B cell (primary cell): Measurements from ENCODE around the gene TMEM14C. TPM values are rescaled to one million over a fixed set of nuclear protein-coding genes. Genes with fewer than 3 reads are reported as not detected.
"Not testable (repeated sequence)": the region's sequence is repeated elsewhere in the genome, so short reads cannot be mapped to it uniquely, and the experiment has no call there.

ENCODE experiments used
- ATAC-seq: fragments of 200-7000 bp; cut with Tn5 transposase; one replicate; pipeline ENCODE4 v1.10.0; 2021; ENCODE audit warnings: low read depth, mild to moderate bottlenecking, moderate number of reproducible peaks, moderate library complexity
- CTCF ChIA-PET: fragments of 350-600 bp; sonication (Branson Sonifier 250); formaldehyde crosslinking; loops from one replicate; lab custom pipeline; 2021; ENCODE audit warnings: antibody characterized with exemption, inconsistent platforms; lab: Charles Lee
- POLR2A ChIA-PET: fragments of 350-600 bp; sonication (Branson Sonifier 250); formaldehyde crosslinking; loops from one replicate; lab custom pipeline; 2021; ENCODE audit warnings: antibody characterized with exemption; lab: Charles Lee
- DNase-seq: peaks from one replicate; pipeline ENCODE4 v3.0.0; 2013
- H2AFZ ChIP-seq: 2 replicates; pipeline ENCODE4 v1.6.1; 2012; ENCODE audit warnings: mild to moderate bottlenecking, low read depth, low read length; ENCODE audit not compliant: insufficient read depth, poor library complexity, severe bottlenecking
- H3K27ac ChIP-seq, 2 donors: 1 replicate in 1 of 2; 2 replicates in 1 of 2; pipeline ENCODE4 v1.5.1; 2012 to 2013; ENCODE audit warnings: low read length in 2 of 2, mild to moderate bottlenecking in 2 of 2, moderate library complexity in 1 of 2
- H3K27me3 ChIP-seq, 4 experiments: fragments of 200-600 bp in 1 of 4; sonication (generic) in 1 of 4; replicated peaks in 1 of 4; 1 replicate in 2 of 4; 2 replicates in 2 of 4; pipeline versions ENCODE4 v1.6.1 to v1.7.0; 2013 to 2016; ENCODE audit warnings: low read length in 3 of 4, mild to moderate bottlenecking in 2 of 4, mixed read lengths in 1 of 4, moderate library complexity in 1 of 4; ENCODE audit not compliant: insufficient read depth in 4 of 4, control insufficient read depth in 3 of 4; ENCODE audit errors: control extremely low read depth in 1 of 4
- H3K36me3 ChIP-seq, 2 experiments: replicated peaks in 1 of 2; 1 replicate in 1 of 2; 2 replicates in 1 of 2; pipeline versions ENCODE4 v1.6.1 to v1.7.1; 2013; ENCODE audit warnings: low read length in 1 of 2; ENCODE audit not compliant: insufficient read depth in 2 of 2, control insufficient read depth in 1 of 2; ENCODE audit errors: control extremely low read depth in 1 of 2, extremely low read depth in 1 of 2
- H3K4me1 ChIP-seq, 2 donors: fragments of 200-600 bp in 1 of 2; sonication (generic) in 1 of 2; 1 replicate in 1 of 2; 2 replicates in 1 of 2; pipeline versions ENCODE4 v1.5.1 to v1.6.1; 2013 to 2017; ENCODE audit warnings: low read length in 2 of 2; ENCODE audit not compliant: control insufficient read depth in 2 of 2, insufficient read depth in 2 of 2
- H3K4me2 ChIP-seq: replicated peaks from 2 replicates; pipeline ENCODE3; 2012; ENCODE audit warnings: mild to moderate bottlenecking, low read depth, low read length; ENCODE audit not compliant: poor library complexity, severe bottlenecking
- H3K4me3 ChIP-seq, 5 experiments: fragments of 200-600 bp in 1 of 5; sonication (generic) in 1 of 5; 1 replicate in 3 of 5; 2 replicates in 2 of 5; pipeline versions ENCODE4 v1.5.1 to v1.7.0; 2011 to 2016; ENCODE audit warnings: low read length in 4 of 5, mild to moderate bottlenecking in 4 of 5, low read depth in 2 of 5, control low read depth in 1 of 5, moderate library complexity in 1 of 5; ENCODE audit not compliant: insufficient read depth in 1 of 5; ENCODE audit errors: control extremely low read depth in 1 of 5, extremely low read depth in 1 of 5
- H3K79me2 ChIP-seq: fragments of 200-600 bp; sonication (generic); one replicate; pipeline ENCODE4 v1.6.0; 2016; ENCODE audit warnings: low read length; ENCODE audit not compliant: control insufficient read depth, insufficient read depth
- H3K9ac ChIP-seq: fragments of 200-600 bp; sonication (generic); 2 replicates; pipeline ENCODE4 v1.6.1; 2017; ENCODE audit warnings: mild to moderate bottlenecking, low read length, moderate library complexity
- H3K9me3 ChIP-seq, 3 donors: one replicate each; pipeline versions ENCODE4 v1.6.1 to v1.7.1; 2013; ENCODE audit warnings: low read length in 2 of 3; ENCODE audit not compliant: control insufficient read depth in 2 of 3, insufficient read depth in 1 of 3; ENCODE audit errors: control extremely low read depth in 1 of 3
- H4K20me1 ChIP-seq: 2 replicates; pipeline ENCODE4 v1.6.0; 2012; ENCODE audit warnings: mild to moderate bottlenecking, low read length; ENCODE audit not compliant: insufficient read depth, control insufficient read depth, poor library complexity, severe bottlenecking
- H3K27ac Mint-ChIP-seq: one replicate; pipeline ENCODE4 v1.8.0; 2021; ENCODE audit warnings: mixed read lengths
- H3K27me3 Mint-ChIP-seq: one replicate; pipeline ENCODE4 v1.8.0; 2021; ENCODE audit warnings: mixed read lengths
- H3K4me1 Mint-ChIP-seq: one replicate; pipeline ENCODE4 v1.8.0; 2021; ENCODE audit warnings: mixed read lengths
- H3K4me3 Mint-ChIP-seq: one replicate; pipeline ENCODE4 v1.8.0; 2021; ENCODE audit warnings: mixed read lengths
- H3K9me3 Mint-ChIP-seq: one replicate; pipeline ENCODE4 v1.8.0; 2022; ENCODE audit warnings: mixed read lengths; ENCODE audit not compliant: insufficient read depth
- CTCF ChIP-seq: fragments of 200-600 bp; IDR thresholded peaks from one replicate; pipeline ENCODE4 v1.8.0; 2022; ENCODE audit warnings: antibody characterized with exemption, mild to moderate bottlenecking
- EZH2 ChIP-seq: IDR thresholded peaks from 2 replicates; pipeline ENCODE4 v1.6.1; 2012; ENCODE audit warnings: borderline replicate concordance, low read depth, mild to moderate bottlenecking, moderate library complexity, low read length; ENCODE audit not compliant: insufficient read depth, poor library complexity, severe bottlenecking
- WGBS: methylation state at CpG from one replicate; pipeline ENCODE4 v1.1.5; 2013; ENCODE audit warnings: missing lambda C conversion rate; ENCODE audit not compliant: insufficient coverage; 5-methylcytosine and 5-hydroxymethylcytosine counted together
- intact Hi-C: fragments of 100-400 bp; cut with micrococcal nuclease; formaldehyde crosslinking; loops from one replicate; pipeline ENCODE4 v1.10.0; 2022
- polyA plus RNA-seq: library from polyadenylated mRNA; depleted of rRNA; stranded (reverse); fragments of >200 nt; gene quantifications from 2 replicates; pipeline ENCODE4 v1.2.3, GENCODE V29; 2012
- total RNA-seq, 2 donors: library from RNA; stranded (reverse); fragments of 120-200 nt in 1 of 2; gene quantifications; 1 replicate in 1 of 2; 2 replicates in 1 of 2; pipeline versions ENCODE4 v1.2.3 to v1.2.4, GENCODE V29; 2013 to 2022

The TMEM14C gene
- total and polyA plus RNA-seq, 2 donors (not counting 1 experiment from before 2014, with no cell fraction given), result 31.7 to 39.1 TPM

- H2AFZ ChIP-seq, result peak overlapping the region; percentile 81
Observed at GRCh38 chr6:10720265-10720959, 2.5 kb upstream of the TMEM14C start.

GRCh38 chr6:10720960-10721849 is 1.7 kb upstream of the TMEM14C start:
- WGBS, result 99% methylated on average over 11 of the region's 17 CpGs
- H3K4me3 Mint-ChIP-seq, result peak overlapping the region; percentile 98
- POLR2A ChIA-PET, result interaction anchor here (0.8 to 3.0 kb wide), 4 partner anchors 26 to 186 kb away, joined by 3 to 16 read pairs (median 4); partner anchors contain the start of genes C6orf52, PAK1IP1 and TMEM14B
- H3K27me3 Mint-ChIP-seq, H3K36me3 ChIP-seq, H3K9me3 Mint-ChIP-seq, intact Hi-C loops, ATAC-seq, H4K20me1 ChIP-seq, H3K27me3 ChIP-seq: not testable (repeated sequence)
- Histone ChIP-seq H3K79me2 (peaks cover 23% of the 10 kb centered on the region), H3K4me1 (peaks cover 16 to 31% of the 10 kb centered on the region in 2 donors), H3K27ac (peak overlapping the region; percentile 50 to 65), H3K9ac (peak overlapping the region; percentile 70), H2AFZ (peak overlapping the region; percentile 91), H3K4me3 (peak overlapping the region in 4 of 5 experiments; percentile 53 to 73 (median 66)), H3K4me2 (peak overlapping the region; percentile 88), H3K9me3 (peaks cover 0 to 20% (median 7%) of the 10 kb centered on the region in 3 donors)
- DNase-seq, result peak; percentile 12
- CTCF ChIA-PET, result interaction anchor here (0.6 to 3.0 kb wide), 5 partner anchors 13 to 211 kb away, joined by 3 to 12 read pairs (median 3); partner anchors contain the start of genes C6orf52, PAK1IP1 and TMEM14B
- peak overlapping the region; percentile 82 for H3K27ac Mint-ChIP-seq
- peaks cover 38% of the 10 kb centered on the region for H3K4me1 Mint-ChIP-seq

More at GRCh38 chr6:10720265-10720959, 2.5 kb upstream of the TMEM14C start:
- peaks cover 3% of the 10 kb centered on the region for H3K9me3 Mint-ChIP-seq
- H3K27ac ChIP-seq, result peak overlapping the region; percentile 50 to 65
- H3K4me1 ChIP-seq, result peaks cover 16 to 31% of the 10 kb centered on the region in 2 donors
- peak overlapping the region; percentile 70 for H3K9ac ChIP-seq
- H3K4me3 Mint-ChIP-seq, result peak overlapping the region; percentile 98
- peaks cover 18% of the 10 kb centered on the region for H3K79me2 ChIP-seq
- intact Hi-C loops, result no loop called here
- no peaks in the 10 kb centered on the region for H3K27me3 Mint-ChIP-seq
- ATAC-seq (peak; percentile 15), DNase-seq (peak; percentile 68)
- WGBS, result 47% methylated on average over 49 of the region's 49 CpGs
- H3K4me1 Mint-ChIP-seq, result peaks cover 34% of the 10 kb centered on the region
- CTCF ChIA-PET, result interaction anchor here (0.8 to 3.0 kb wide), 6 partner anchors 25 to 210 kb away, joined by 3 to 12 read pairs (median 3); partner anchors contain the start of genes C6orf52, PAK1IP1 and TMEM14B
- H3K4me2 ChIP-seq, result peak overlapping the region; percentile 88
- H3K27me3 ChIP-seq, result no peaks in the 10 kb centered on the region
- H3K36me3 ChIP-seq, result peaks cover 0 to under 1% of the 10 kb centered on the region in 2 experiments
- H3K4me3 ChIP-seq, result peak overlapping the region; percentile 15 to 73 (median 62)
- peak overlapping the region; percentile 82 for H3K27ac Mint-ChIP-seq
- no peaks in the 10 kb centered on the region for H4K20me1 ChIP-seq
- TF ChIP-seq CTCF, result no peak
- TF ChIP-seq EZH2, result no peak
- POLR2A ChIA-PET, result interaction anchor here (0.8 to 3.0 kb wide), 4 partner anchors 7 to 186 kb away, joined by 3 to 16 read pairs (median 4); partner anchors contain the start of genes C6orf52 and PAK1IP1
- peaks cover 0 to 20% (median 7%) of the 10 kb centered on the region in 3 donors for H3K9me3 ChIP-seq
